ENCODE results near the gene PTPRN2. TPM values are rescaled to one million over a fixed set of nuclear protein-coding genes. Genes with fewer than 3 reads are reported as not detected.

PTPRN2 gene
- total and polyA plus RNA-seq, 2 of the 13 experiments (the other 11 are each of a cell fraction or from before 2014, with no cell fraction given) = 2.5 to 24.2 TPM

- intact Hi-C loops (cut with micrococcal nuclease; ENCODE audit: unreplicated experiment) (no loop called here), in situ Hi-C loops (cut with HindIII; ENCODE audit: extremely low pct_ligation_motif_present, low pct_unique_long_range_greater_than_20kb) (no loop called here)
- no peak for DNase-seq (ENCODE audit: low spot score)
- Histone ChIP-seq H3K79me2 (ENCODE audit: insufficient read depth, low read length) (no peaks in the 10 kb centered on the region), H3K9ac (ENCODE audit: insufficient read depth, low read depth, low read length) (no peak overlapping the region), H3K4me3 (replicated peaks in 1 of 3; ENCODE audit: insufficient read depth in 1 of 3, low read depth in 2 of 3, low read length in 3 of 3) (no peak overlapping the region), H3K4me1 (ENCODE audit: insufficient read depth, low read length) (peaks cover 11% of the 10 kb centered on the region), H3K4me2 (ENCODE audit: low read depth, low read length) (no peak overlapping the region), H3K27me3 (ENCODE audit: control insufficient read depth in 1 of 2, insufficient read depth in 2 of 2, low read length in 2 of 2) (no peaks in the 10 kb centered on the region), H3K9me3 (ENCODE audit: low read length) (no peaks in the 10 kb centered on the region), H4K20me1 (ENCODE audit: insufficient read depth, low read length) (peaks cover 12% of the 10 kb centered on the region; the same call in 1 of the 2 replicates), H3K27ac (ENCODE audit: extremely low read length, insufficient read depth, low read length) (no peak overlapping the region), H3K36me3 (replicated peaks in 1 of 2; ENCODE audit: control insufficient read depth in 1 of 2, insufficient read depth in 2 of 2, low read length in 2 of 2) (no peaks in the 10 kb centered on the region), H2AFZ (ENCODE audit: low read length) (no peak overlapping the region)
- CTCF ChIA-PET (ENCODE audit: low intra/inter-chr PET ratio, low total read pairs) = no interaction called here
- no peak for FAIRE-seq
- POLR2A ChIA-PET = no interaction called here
- 92% methylated on average over 29 of the region's 33 CpGs for WGBS (ENCODE audit: low lambda C conversion rate)
- BruUV-seq (replicated peaks) = no TSS peak
- ATAC-seq = no peak
- TF ChIP-seq ELF1 (CRISPR knock-in tag; IDR thresholded peaks at IDR 0.05) (no peak), CHCHD3 (CRISPR knock-in tag; IDR thresholded peaks at IDR 0.05) (no peak), ZNF362 (CRISPR knock-in tag; IDR thresholded peaks at IDR 0.05; ENCODE audit: borderline replicate concordance) (no peak), YEATS4 (CRISPR knock-in tag; IDR thresholded peaks at IDR 0.05; ENCODE audit: borderline replicate concordance) (no peak), TSC22D2 (CRISPR knock-in tag; IDR thresholded peaks at IDR 0.05; ENCODE audit: borderline replicate concordance) (no peak), ATF5 (CRISPR knock-in tag; IDR thresholded peaks at IDR 0.05; ENCODE audit: low read depth) (no peak)
- TF ChIP-seq, protein P1, sequence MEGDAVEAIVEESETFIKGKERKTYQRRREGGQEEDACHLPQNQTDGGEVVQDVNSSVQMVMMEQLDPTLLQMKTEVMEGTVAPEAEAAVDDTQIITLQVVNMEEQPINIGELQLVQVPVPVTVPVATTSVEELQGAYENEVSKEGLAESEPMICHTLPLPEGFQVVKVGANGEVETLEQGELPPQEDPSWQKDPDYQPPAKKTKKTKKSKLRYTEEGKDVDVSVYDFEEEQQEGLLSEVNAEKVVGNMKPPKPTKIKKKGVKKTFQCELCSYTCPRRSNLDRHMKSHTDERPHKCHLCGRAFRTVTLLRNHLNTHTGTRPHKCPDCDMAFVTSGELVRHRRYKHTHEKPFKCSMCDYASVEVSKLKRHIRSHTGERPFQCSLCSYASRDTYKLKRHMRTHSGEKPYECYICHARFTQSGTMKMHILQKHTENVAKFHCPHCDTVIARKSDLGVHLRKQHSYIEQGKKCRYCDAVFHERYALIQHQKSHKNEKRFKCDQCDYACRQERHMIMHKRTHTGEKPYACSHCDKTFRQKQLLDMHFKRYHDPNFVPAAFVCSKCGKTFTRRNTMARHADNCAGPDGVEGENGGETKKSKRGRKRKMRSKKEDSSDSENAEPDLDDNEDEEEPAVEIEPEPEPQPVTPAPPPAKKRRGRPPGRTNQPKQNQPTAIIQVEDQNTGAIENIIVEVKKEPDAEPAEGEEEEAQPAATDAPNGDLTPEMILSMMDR (CRISPR knock-in tag; IDR thresholded peaks at IDR 0.05) = no peak
- TF ChIP-seq, protein P2, sequence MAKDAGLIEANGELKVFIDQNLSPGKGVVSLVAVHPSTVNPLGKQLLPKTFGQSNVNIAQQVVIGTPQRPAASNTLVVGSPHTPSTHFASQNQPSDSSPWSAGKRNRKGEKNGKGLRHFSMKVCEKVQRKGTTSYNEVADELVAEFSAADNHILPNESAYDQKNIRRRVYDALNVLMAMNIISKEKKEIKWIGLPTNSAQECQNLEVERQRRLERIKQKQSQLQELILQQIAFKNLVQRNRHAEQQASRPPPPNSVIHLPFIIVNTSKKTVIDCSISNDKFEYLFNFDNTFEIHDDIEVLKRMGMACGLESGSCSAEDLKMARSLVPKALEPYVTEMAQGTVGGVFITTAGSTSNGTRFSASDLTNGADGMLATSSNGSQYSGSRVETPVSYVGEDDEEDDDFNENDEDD (CRISPR knock-in tag; IDR thresholded peaks at IDR 0.05; ENCODE audit: borderline replicate concordance) = no peak
- TF ChIP-seq, protein P3, sequence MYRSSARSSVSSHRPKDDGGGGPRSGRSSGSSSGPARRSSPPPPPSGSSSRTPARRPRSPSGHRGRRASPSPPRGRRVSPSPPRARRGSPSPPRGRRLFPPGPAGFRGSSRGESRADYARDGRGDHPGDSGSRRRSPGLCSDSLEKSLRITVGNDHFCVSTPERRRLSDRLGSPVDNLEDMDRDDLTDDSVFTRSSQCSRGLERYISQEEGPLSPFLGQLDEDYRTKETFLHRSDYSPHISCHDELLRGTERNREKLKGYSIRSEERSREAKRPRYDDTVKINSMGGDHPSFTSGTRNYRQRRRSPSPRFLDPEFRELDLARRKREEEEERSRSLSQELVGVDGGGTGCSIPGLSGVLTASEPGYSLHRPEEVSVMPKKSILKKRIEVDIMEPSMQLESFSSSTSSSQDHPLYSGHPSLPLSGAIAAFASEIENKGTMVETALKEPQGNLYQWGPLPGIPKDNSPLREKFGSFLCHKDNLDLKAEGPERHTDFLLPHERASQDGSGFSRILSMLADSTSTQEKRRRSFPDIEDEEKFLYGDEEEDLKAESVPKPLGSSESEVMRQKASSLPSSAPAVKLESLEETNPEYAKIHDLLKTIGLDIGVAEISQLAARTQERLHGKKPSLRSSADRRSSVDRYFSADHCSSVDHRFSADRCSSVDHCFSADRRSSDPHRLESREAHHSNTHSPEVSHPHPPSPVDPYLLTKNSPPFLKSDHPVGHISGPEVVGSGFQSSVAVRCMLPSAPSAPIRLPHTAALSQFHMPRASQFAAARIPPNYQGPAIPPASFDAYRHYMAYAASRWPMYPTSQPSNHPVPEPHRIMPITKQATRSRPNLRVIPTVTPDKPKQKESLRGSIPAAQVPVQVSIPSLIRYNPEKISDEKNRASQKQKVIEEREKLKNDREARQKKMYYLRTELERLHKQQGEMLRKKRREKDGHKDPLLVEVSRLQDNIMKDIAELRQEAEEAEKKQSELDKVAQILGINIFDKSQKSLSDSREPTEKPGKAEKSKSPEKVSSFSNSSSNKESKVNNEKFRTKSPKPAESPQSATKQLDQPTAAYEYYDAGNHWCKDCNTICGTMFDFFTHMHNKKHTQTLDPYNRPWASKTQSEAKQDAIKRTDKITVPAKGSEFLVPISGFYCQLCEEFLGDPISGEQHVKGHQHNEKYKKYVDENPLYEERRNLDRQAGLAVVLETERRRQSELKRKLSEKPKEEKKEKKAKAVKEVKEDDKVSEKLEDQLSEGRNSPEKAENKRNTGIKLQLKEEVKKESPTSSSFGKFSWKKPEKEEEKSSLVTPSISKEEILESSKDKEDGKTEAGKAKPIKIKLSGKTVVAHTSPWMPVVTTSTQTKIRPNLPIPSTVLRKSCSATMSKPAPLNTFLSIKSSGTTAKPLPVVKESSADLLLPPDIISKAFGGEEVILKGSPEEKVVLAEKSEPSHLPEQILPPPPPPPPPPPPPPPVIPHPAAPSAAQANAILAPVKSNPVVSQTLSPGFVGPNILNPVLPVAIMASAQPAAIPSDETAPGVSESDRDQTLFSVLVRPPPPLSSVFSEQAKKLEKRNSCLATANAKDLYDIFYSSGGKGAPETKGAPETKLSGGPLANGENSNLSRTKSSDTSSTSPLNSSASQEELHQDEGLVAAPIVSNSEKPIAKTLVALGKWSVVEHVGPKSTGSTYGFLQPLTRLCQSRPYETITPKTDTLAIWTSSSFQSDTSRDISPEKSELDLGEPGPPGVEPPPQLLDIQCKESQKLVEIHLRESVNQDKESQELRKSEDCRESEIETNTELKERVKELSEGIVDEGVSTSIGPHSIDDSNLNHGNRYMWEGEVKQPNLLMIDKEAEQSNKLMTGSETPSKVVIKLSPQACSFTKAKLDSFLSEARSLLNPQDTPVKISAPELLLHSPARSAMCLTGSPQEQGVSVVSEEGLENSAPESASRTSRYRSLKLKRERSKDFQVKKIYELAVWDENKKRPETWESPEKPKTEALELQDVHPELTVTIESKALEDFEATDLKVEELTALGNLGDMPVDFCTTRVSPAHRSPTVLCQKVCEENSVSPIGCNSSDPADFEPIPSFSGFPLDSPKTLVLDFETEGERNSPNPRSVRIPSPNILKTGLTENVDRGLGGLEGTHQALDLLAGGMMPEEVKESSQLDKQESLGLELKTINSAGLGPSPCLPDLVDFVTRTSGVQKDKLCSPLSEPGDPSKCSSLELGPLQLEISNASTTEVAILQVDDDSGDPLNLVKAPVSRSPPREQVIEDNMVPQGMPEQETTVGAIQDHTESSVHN (CRISPR knock-in tag; IDR thresholded peaks at IDR 0.05) = no peak
Observed at GRCh38 chr7:158257516-158258410, 329.9 kb downstream of the PTPRN2 start.
